SU-DHL-6 (cell line): ENCODE measurements around the gene CCDC88C.

ENCODE experiments used
- H2AFZ ChIP-seq: fragments of 200-600 bp; sonication (generic); 2 replicates; pipeline ENCODE4 v1.6.1; 2014; ENCODE audit warnings: low read depth, mild to moderate bottlenecking, moderate library complexity, mixed read lengths, antibody characterized with exemption, low read length; ENCODE audit not compliant: severe bottlenecking
- H3F3A ChIP-seq: fragments of 200-600 bp; shearing (Covaris generic); 2 replicates; pipeline ENCODE4 v1.6.0; 2016; ENCODE audit warnings: antibody characterized with exemption, mild to moderate bottlenecking; ENCODE audit not compliant: insufficient read depth
- H3K27ac ChIP-seq: fragments of 200-600 bp; sonication (generic); 2 replicates; pipeline ENCODE4 v1.5.1; 2016; ENCODE audit warnings: low read depth, mild to moderate bottlenecking, low read length, moderate library complexity, mixed read lengths
- H3K27me3 ChIP-seq: fragments of 200-600 bp; sonication (generic), shearing (Covaris generic); 2 replicates; pipeline ENCODE4 v1.6.0; 2014; ENCODE audit warnings: mild to moderate bottlenecking, low read length
- H3K36me3 ChIP-seq: fragments of 200-600 bp; sonication (generic); 2 replicates; pipeline ENCODE4 v1.6.1; 2014; ENCODE audit warnings: mild to moderate bottlenecking, low read length, mixed read lengths
- H3K4me2 ChIP-seq: fragments of 300-600, 200-600 bp; shearing (Covaris generic), sonication (generic); 2 replicates; pipeline ENCODE4 v1.6.0; 2014; ENCODE audit warnings: low read length, low read depth, mild to moderate bottlenecking; ENCODE audit not compliant: poor library complexity, severe bottlenecking
- H3K4me3 ChIP-seq: fragments of 200-600 bp; sonication (generic); 2 replicates; pipeline ENCODE4 v1.5.1; 2014; ENCODE audit warnings: antibody characterized with exemption, low read length, mild to moderate bottlenecking, mixed read lengths; ENCODE audit not compliant: insufficient read depth, poor library complexity, severe bottlenecking
- H3K79me2 ChIP-seq: fragments of 200-600 bp; sonication (generic); 2 replicates; pipeline ENCODE4 v1.6.1; 2014; ENCODE audit warnings: mild to moderate bottlenecking, low read length, moderate library complexity; ENCODE audit not compliant: insufficient read depth
- H3K9ac ChIP-seq: fragments of 200-600 bp; sonication (generic); 2 replicates; pipeline ENCODE4 v1.7.0; 2014; ENCODE audit warnings: mild to moderate bottlenecking, low read length
- H3K9me2 ChIP-seq: fragments of 200-600 bp; sonication (generic); replicated peaks from 2 replicates; pipeline ENCODE4 v1.6.1; 2014; ENCODE audit warnings: low read length; ENCODE audit not compliant: insufficient read depth
- H3K9me3 ChIP-seq: fragments of 200-600 bp; sonication (generic); 2 replicates; pipeline ENCODE4 v1.6.1; 2014; ENCODE audit warnings: low read length, mixed read lengths; ENCODE audit not compliant: insufficient read depth
- H4K20me1 ChIP-seq: fragments of 200-600 bp; sonication (generic); 2 replicates; pipeline ENCODE4 v1.6.1; 2014; ENCODE audit warnings: low read depth, mild to moderate bottlenecking, antibody characterized with exemption, low read length, moderate library complexity, mixed read lengths
- CTCF ChIP-seq: fragments of 200-600 bp; sonication (generic); IDR thresholded peaks from one replicate; pipeline ENCODE4 v1.5.1; 2017; ENCODE audit warnings: antibody characterized with exemption, mild to moderate bottlenecking, low read length, moderate library complexity; ENCODE audit not compliant: insufficient read depth, poor library complexity, severe bottlenecking
- EZH2phosphoT487 ChIP-seq: fragments of 200-600 bp; sonication (generic), shearing (Covaris generic); conservative IDR thresholded peaks from 2 replicates; pipeline ENCODE4 v1.6.1; 2018; ENCODE audit warnings: mild to moderate bottlenecking, antibody characterized with exemption, low read length, moderate library complexity, mixed read lengths

Gene CCDC88C

DNA sequence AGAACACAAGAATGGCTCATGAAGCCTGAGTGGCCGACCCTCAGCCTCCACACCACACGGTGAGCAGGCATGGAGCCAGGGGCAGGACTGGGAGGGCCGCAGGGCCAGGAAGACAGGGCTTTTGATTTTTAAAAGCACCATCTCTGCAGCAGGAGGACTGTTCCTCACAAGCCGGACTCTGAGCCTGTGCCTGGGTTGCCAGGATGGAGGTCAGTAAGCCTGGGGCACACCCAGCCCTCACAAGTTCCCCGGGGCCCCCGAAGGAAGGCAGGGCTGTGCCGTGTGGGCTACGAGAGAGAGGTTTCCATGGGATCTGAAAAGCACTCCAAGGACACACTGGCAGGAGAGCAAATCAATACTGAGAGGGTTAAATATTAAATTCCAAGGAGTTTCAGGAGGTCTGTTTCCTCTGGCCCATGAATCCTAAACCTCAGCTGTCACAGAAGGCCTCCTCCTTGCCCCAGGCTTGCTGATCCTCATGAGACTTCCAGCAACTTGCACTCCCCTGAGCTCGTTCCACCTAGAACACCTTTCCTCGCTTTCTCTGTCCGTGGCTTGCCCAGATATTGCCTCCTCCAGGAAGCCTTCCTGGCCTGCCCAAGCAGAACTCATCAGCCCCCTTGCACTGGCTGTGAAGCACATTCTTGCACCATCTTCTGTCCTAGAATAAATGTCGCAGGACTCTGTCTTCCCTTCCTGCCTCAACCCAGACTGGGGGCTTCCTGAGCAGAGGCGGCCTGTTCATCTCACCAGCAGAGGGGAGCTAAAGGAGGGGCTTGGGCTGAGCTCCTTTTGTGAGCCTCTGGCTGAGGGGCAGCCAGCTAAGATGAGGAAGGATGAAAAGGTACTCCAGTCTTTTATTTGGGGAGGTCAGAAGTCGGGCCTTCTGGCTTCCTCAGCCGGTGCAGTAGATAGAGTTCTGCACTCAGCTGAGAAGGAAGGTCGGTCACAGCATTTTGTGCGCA is 64.6 kb downstream of the CCDC88C start:
- Histone ChIP-seq H3K9me2 (no peaks in the 10 kb centered on the region), H3K4me2 (peak overlapping the region; percentile 84), H3K4me3 (peak overlapping the region; percentile 38), H3K27me3 (no peaks in the 10 kb centered on the region), H3K9ac (peak overlapping the region; percentile 67), H4K20me1 (no peaks in the 10 kb centered on the region), H2AFZ (no peak overlapping the region), H3F3A (peaks cover 68% of the 10 kb centered on the region), H3K79me2 (peaks cover 75% of the 10 kb centered on the region), H3K9me3 (no peaks in the 10 kb centered on the region), H3K27ac (peak overlapping the region; percentile 99), H3K36me3 (no peaks in the 10 kb centered on the region)
- TF ChIP-seq CTCF (no peak), EZH2phosphoT487 (no peak)

- H3K9me2 ChIP-seq, result no peaks in the 10 kb centered on the region
- no peaks in the 10 kb centered on the region for H3K36me3 ChIP-seq
- no peak overlapping the region for H2AFZ ChIP-seq
- H3K4me3 ChIP-seq, result peak overlapping the region; percentile 38
- no peaks in the 10 kb centered on the region for H4K20me1 ChIP-seq
- H3K4me2 ChIP-seq, result peak overlapping the region; percentile 84
- no peaks in the 10 kb centered on the region for H3K27me3 ChIP-seq
- peaks cover 70% of the 10 kb centered on the region for H3K79me2 ChIP-seq
- TF ChIP-seq EZH2phosphoT487, result no peak
- TF ChIP-seq CTCF, result no peak
- peaks cover 60% of the 10 kb centered on the region for H3F3A ChIP-seq
- no peaks in the 10 kb centered on the region for H3K9me3 ChIP-seq
- peak overlapping the region; percentile 67 for H3K9ac ChIP-seq
- H3K27ac ChIP-seq, result peak overlapping the region; percentile 99
Measured at GRCh38 chr14:91352053-91352452, 65.6 kb downstream of the CCDC88C start.

GRCh38 chr14:91351512-91351862 is 66.1 kb downstream of the CCDC88C start:
- Histone ChIP-seq H3K27me3 (no peaks in the 10 kb centered on the region), H3K9me3 (no peaks in the 10 kb centered on the region), H2AFZ (no peak overlapping the region), H3K9me2 (no peaks in the 10 kb centered on the region), H3K4me3 (peak overlapping the region; percentile 38), H3K4me2 (peak overlapping the region; percentile 84), H3K27ac (peak overlapping the region; percentile 99), H3K36me3 (no peaks in the 10 kb centered on the region), H3K9ac (peak overlapping the region; percentile 67), H3F3A (peaks cover 54% of the 10 kb centered on the region), H3K79me2 (peaks cover 74% of the 10 kb centered on the region), H4K20me1 (no peaks in the 10 kb centered on the region)
- no peak for TF ChIP-seq CTCF
- TF ChIP-seq EZH2phosphoT487, result no peak
